ENCODE data around the gene LRRC56. TPM values are rescaled to one million over a fixed set of nuclear protein-coding genes. Genes with fewer than 3 reads are reported as not detected.

Gene LRRC56
- total RNA-seq, 2 donors from 2014 or later = 2.8 to 3.2 TPM

GRCh38 chr11:555780-556661, 18.7 kb downstream of the LRRC56 start:
- intact Hi-C loops (cut with DNase I) = loop anchor here (10.0 kb wide), 1 partner anchor 169 kb away; no protein-coding TSS in a partner anchor
- no peak overlapping the region for H3K9ac ChIP-seq (ENCODE audit: low read depth in 2 of 2, low read length in 2 of 2)
- peaks cover 3% of the 10 kb centered on the region for H3K4me1 ChIP-seq
- no peaks in the 10 kb centered on the region for H3K9me3 ChIP-seq
- peak overlapping the region; percentile 35 for H3K4me3 ChIP-seq
- no peak for TF ChIP-seq CTCF (IDR thresholded peaks at IDR 0.05)
- no peaks in the 10 kb centered on the region for H3K36me3 ChIP-seq
- peaks cover 20% of the 10 kb centered on the region for H3K27me3 ChIP-seq
- DNase-seq = no peak
- H3K27ac ChIP-seq = no peak overlapping the region

- TF ChIP-seq CTCF (IDR thresholded peaks at IDR 0.05) = no peak
- DNase-seq = no peak
- H3K27me3 ChIP-seq = peaks cover 20% of the 10 kb centered on the region
- H3K4me1 ChIP-seq = peaks cover 4% of the 10 kb centered on the region
- no peaks in the 10 kb centered on the region for H3K36me3 ChIP-seq
- no peaks in the 10 kb centered on the region for H3K9me3 ChIP-seq
- H3K9ac ChIP-seq (ENCODE audit: low read depth in 2 of 2, low read length in 2 of 2) = no peak overlapping the region
- intact Hi-C loops (cut with DNase I) = loop anchor here (10.0 kb wide), 1 partner anchor 168 kb away; no protein-coding TSS in a partner anchor
- H3K27ac ChIP-seq = no peak overlapping the region
- H3K4me3 ChIP-seq = no peak overlapping the region
Measured at GRCh38 chr11:556662-557256, 19.4 kb downstream of the LRRC56 start.

- Histone ChIP-seq H3K36me3 (no peaks in the 10 kb centered on the region), H3K9ac (ENCODE audit: low read depth in 2 of 2, low read length in 2 of 2) (no peak overlapping the region), H3K27me3 (peaks cover 20% of the 10 kb centered on the region), H3K4me3 (no peak overlapping the region), H3K27ac (no peak overlapping the region), H3K9me3 (no peaks in the 10 kb centered on the region), H3K4me1 (peaks cover 12% of the 10 kb centered on the region)
- DNase-seq = no peak
- intact Hi-C loops (cut with DNase I) = loop anchor here (10.0 kb wide), 1 partner anchor 167 kb away; no protein-coding TSS in a partner anchor
- no peak for TF ChIP-seq CTCF (IDR thresholded peaks at IDR 0.05)
Measured at GRCh38 chr11:557328-558132, 20.2 kb downstream of the LRRC56 start.

- intact Hi-C loops (cut with DNase I) = loop anchor here (10.0 kb wide), 1 partner anchor 166 kb away; no protein-coding TSS in a partner anchor
- peaks cover 20% of the 10 kb centered on the region for H3K27me3 ChIP-seq
- TF ChIP-seq CTCF (IDR thresholded peaks at IDR 0.05) = no peak
Measured at GRCh38 chr11:558503-558902, 21.2 kb downstream of the LRRC56 start.

More at GRCh38 chr11:558503-558902, 21.2 kb downstream of the LRRC56 start:
- no peak for DNase-seq
- Histone ChIP-seq H3K9ac (ENCODE audit: low read depth in 2 of 2, low read length in 2 of 2) (no peak overlapping the region), H3K36me3 (no peaks in the 10 kb centered on the region), H3K4me1 (peaks cover 13% of the 10 kb centered on the region), H3K9me3 (no peaks in the 10 kb centered on the region), H3K27ac (no peak overlapping the region), H3K4me3 (no peak overlapping the region)
